H1 (cell line): ENCODE data around the gene INKA2. TPM values are rescaled to one million over a fixed set of nuclear protein-coding genes. Genes with fewer than 3 reads are reported as not detected.
A peak's percentile ranks its signal among the peaks of the same experiment; 100 is the strongest.

ENCODE experiments used
- CTCF ChIP-seq, 3 experiments: IDR thresholded peaks; 1 replicate in 2 of 3; 2 replicates in 1 of 3; pipeline versions ENCODE4 v1.5.1 to v1.6.1; 2011; ENCODE audit warnings: low read length in 3 of 3, mild to moderate bottlenecking in 3 of 3, inconsistent platforms in 2 of 3, low read depth in 1 of 3, moderate library complexity in 1 of 3; ENCODE audit not compliant: insufficient read depth in 1 of 3; ENCODE audit errors: control extremely low read depth in 1 of 3
- HDAC2 ChIP-seq, 2 experiments: fragments of 300-600 bp in 1 of 2; sonication (generic) in 1 of 2; IDR thresholded peaks; 2 replicates each; pipeline ENCODE4 v1.6.1; 2011 to 2012; ENCODE audit warnings: low read depth in 2 of 2, low read length in 2 of 2, mild to moderate bottlenecking in 2 of 2, moderate library complexity in 2 of 2, borderline replicate concordance in 1 of 2, inconsistent platforms in 1 of 2
- KDM4A ChIP-seq: IDR thresholded peaks from one replicate; pipeline ENCODE4 v1.7.1; 2012; ENCODE audit warnings: low read depth, mild to moderate bottlenecking, moderate library complexity, low read length, inconsistent platforms; ENCODE audit not compliant: severe bottlenecking
- POLR2AphosphoS5 ChIP-seq: IDR thresholded peaks from 2 replicates; pipeline ENCODE4 v1.6.1; 2011; ENCODE audit warnings: low read depth, low read length
- POU5F1 ChIP-seq: IDR thresholded peaks from 2 replicates; pipeline ENCODE4 v1.6.1; 2011; ENCODE audit warnings: low read depth, mild to moderate bottlenecking, low read length, moderate library complexity
- SP2 ChIP-seq: IDR thresholded peaks from 2 replicates; pipeline ENCODE4 v1.6.1; 2012; ENCODE audit warnings: mild to moderate bottlenecking, low read length, inconsistent platforms
- SP4 ChIP-seq: IDR thresholded peaks from 2 replicates; pipeline ENCODE4 v1.6.1; 2012; ENCODE audit warnings: low read length, inconsistent platforms
- polyA plus RNA-seq, 7 experiments: library from polyadenylated mRNA; depleted of rRNA in 3 of 7; stranded (reverse) in 5 of 7; unstranded in 2 of 7; fragments of >200 nt in 5 of 7; fragments of 200-250 nt in 2 of 7; gene quantifications; 1 replicate in 5 of 7; 2 replicates in 1 of 7; 4 replicates in 1 of 7; pipeline versions ENCODE4 v1.2.1 to v1.2.3, GENCODE V29; 2011 to 2013; ENCODE audit warnings: missing spikeins in 2 of 7, mixed read lengths in 2 of 7
- total RNA-seq: library from RNA; stranded (reverse); fragmentation: NEBNext Ultra II Directional; extraction: Animal tissue kit (Norgen Biotek cat#: 25700); gene quantifications from 2 replicates; pipeline ENCODE4 v1.2.1, GENCODE V29; 2021
- TF ChIP-seq, protein P1 (sequence below): IDR thresholded peaks from 2 replicates; pipeline ENCODE4 v1.6.1; 2012; ENCODE audit warnings: inconsistent platforms

Gene INKA2
- total and polyA plus RNA-seq, 2 of the 8 experiments (the other 6 are each of a cell fraction or from before 2014, with no cell fraction given), result 4.2 to 11.5 TPM

DNA sequence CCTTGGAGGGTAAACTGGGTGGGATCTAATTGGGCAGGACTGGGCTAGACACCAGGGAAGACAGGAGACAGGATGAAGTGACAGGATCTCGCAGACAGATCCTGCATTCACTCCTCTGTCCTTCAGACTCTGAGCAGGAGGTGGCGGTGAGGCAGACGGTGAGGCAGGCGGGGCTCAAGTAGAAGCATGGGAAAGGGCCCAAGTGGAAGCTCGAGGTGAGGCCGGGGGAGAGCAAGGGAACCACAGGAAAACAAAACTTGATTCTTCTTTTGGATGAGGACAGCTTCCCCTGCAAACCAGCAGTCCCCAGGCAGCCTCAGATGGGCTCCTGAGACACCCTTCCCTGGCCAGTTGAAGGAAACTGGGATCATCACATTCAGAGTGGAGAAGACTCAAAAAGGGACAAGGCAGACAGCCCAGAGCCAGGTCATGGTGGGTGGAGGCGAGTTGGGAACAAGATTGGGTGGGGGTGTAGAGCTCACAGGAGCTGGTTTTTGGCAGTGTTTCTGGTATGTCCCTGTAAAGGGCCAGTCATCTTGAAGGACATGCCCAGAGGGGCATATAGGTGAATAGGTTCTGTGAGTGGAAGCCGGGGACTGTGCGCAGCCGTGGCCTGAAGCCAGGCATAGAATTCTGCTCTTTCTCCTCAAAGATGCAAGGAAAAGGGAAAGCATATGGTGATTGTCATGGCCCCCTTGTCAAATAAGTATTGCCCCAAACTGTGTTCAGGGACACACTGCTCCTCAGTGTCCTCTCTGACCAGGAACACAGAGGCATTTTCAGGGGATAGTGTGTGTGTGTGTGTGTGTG is 18.0 kb downstream of the INKA2 start (continued):
- TF ChIP-seq KDM4A (no peak), CTCF (IDR thresholded peaks at IDR 0.05; ENCODE audit: control extremely low read depth in 1 of 3, insufficient read depth in 1 of 3, low read depth in 1 of 3, low read length in 3 of 3) (peak in 1 of 3 experiments; percentile 4; a peak in 1 of 4 replicates), POLR2AphosphoS5 (peak; percentile 3; the same call in 1 of the 2 replicates), POU5F1 (no peak), HDAC2 (IDR thresholded peaks at IDR 0.05; ENCODE audit: borderline replicate concordance in 1 of 2, low read depth in 2 of 2, low read length in 2 of 2) (no peak), SP2 (no peak), SP4 (no peak)
- TF ChIP-seq, protein P1, sequence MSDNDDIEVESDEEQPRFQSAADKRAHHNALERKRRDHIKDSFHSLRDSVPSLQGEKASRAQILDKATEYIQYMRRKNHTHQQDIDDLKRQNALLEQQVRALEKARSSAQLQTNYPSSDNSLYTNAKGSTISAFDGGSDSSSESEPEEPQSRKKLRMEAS, result peak; percentile 44; the same call in 1 of the 2 replicates
